GM12872 (cell line): ENCODE data around the gene SIRT3.

Source experiments
- TF ChIP-seq, protein P1 (sequence below): IDR thresholded peaks from 3 replicates; pipeline ENCODE4 v1.5.1; 2011; ENCODE audit warnings: low read depth, mild to moderate bottlenecking, low read length, moderate library complexity; ENCODE audit not compliant: insufficient read depth

Gene SIRT3

DNA sequence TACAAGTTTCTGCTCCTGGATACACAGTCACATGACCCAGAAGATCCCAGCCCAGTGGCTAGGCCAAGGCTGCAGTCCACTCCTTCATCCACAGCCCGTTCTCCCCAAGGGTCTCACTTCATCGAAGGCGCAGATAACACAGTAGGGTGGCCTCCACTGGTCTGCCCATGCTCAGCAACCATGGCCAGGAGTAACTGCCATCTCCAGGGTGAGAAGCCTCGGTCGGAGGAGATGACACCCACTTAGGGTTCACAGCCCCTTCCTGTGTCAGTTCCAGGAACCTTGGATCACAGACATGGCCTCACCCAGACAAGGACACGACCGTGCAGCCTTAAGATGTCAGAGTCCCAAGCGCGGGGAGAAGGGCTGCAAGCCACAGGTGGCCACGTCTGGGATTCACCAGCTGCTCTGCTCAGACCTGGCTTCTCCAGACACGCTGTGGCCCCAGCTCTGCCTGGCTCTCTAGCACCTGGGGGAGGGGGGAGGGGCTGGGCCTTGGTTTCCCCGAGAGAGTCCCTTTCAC lies 31.5 kb downstream of the SIRT3 start:
- TF ChIP-seq, protein P1, sequence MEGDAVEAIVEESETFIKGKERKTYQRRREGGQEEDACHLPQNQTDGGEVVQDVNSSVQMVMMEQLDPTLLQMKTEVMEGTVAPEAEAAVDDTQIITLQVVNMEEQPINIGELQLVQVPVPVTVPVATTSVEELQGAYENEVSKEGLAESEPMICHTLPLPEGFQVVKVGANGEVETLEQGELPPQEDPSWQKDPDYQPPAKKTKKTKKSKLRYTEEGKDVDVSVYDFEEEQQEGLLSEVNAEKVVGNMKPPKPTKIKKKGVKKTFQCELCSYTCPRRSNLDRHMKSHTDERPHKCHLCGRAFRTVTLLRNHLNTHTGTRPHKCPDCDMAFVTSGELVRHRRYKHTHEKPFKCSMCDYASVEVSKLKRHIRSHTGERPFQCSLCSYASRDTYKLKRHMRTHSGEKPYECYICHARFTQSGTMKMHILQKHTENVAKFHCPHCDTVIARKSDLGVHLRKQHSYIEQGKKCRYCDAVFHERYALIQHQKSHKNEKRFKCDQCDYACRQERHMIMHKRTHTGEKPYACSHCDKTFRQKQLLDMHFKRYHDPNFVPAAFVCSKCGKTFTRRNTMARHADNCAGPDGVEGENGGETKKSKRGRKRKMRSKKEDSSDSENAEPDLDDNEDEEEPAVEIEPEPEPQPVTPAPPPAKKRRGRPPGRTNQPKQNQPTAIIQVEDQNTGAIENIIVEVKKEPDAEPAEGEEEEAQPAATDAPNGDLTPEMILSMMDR, result no peak

- TF ChIP-seq, protein P1, result no peak
Measured at GRCh38 chr11:203945-204586, 32.1 kb downstream of the SIRT3 start.

DNA sequence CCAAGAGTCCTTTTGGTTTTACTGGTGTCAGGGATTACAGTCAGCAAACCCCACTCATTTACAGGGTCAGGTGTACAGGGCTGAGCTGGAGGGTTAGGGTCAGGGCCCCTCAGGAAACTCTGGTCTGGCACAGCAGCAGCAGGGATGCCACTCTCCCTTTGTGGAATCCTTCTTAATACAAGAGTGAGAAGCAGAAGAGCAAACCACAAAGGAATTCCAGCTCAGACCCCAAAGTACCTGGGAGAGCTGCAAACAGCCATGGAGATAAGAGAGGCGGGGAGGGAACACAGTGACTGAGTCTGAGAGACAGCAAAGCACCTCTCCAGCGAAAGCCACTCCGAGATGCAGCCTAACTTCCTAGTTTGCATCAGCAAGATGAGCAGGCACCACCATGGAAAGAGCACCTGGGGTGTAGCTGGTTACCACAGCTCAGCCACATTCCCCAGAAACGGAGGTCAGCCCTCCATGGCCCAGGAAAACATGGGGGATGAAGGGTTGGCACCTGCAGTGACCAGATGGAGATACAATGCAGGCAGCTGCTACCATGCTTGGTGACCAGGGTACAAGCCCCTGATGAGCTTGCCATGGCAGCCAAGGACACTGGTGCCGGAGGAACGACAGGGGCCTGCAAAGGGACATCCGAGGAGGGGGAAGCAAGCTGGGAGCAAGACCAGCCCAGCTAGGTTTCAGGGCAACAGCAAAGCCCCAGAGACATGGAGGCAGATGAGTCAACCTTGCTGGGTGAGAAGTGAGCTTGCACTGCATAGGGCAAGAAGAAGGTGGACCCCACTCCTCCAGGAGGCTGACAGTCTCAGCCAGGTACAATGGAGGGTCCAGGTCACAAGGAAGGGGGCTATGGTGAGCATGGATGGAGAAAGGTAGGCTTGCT lies 32.8 kb downstream of the SIRT3 start:
- TF ChIP-seq, protein P1, result no peak

DNA sequence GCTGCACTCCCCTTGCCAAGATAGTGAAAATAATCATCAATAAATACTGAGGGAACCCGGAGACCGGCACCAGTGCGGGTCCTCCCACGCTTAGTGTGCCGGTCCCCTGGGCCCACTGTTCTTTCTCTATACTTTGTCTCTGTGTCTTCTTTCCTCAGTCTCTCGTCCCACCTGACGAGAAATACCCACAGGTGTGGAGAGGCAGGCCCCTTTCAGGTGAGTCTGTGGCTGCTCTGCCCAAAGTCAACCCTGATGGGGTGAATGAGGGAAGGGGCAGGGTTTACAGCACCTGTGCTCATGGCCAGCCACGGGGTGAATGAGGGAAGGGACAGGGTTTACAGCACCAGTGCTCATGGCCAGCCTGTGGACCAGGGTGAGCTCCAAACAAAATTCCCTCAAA lies 33.7 kb downstream of the SIRT3 start:
- TF ChIP-seq, protein P1, result no peak

DNA sequence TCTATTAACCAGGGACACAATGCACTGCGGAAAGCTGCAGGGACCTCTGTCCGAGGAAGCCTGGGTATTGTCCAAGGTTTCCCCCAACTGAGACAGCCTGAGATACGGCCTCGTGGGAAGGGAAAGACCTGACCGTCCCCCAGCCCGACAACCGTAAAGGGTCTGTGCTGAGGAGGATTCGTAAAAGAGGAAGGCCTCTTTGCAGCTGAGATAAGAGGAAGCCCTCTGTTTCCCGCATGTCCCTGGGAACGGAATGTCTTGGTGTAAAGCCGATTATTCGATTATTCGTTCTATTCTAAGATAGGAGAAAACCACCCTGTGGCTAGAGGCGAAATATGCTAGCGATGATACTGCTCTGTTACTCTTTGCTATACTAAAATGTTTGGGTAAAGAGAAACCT lies 34.2 kb downstream of the SIRT3 start:
- TF ChIP-seq, protein P1, result no peak

DNA sequence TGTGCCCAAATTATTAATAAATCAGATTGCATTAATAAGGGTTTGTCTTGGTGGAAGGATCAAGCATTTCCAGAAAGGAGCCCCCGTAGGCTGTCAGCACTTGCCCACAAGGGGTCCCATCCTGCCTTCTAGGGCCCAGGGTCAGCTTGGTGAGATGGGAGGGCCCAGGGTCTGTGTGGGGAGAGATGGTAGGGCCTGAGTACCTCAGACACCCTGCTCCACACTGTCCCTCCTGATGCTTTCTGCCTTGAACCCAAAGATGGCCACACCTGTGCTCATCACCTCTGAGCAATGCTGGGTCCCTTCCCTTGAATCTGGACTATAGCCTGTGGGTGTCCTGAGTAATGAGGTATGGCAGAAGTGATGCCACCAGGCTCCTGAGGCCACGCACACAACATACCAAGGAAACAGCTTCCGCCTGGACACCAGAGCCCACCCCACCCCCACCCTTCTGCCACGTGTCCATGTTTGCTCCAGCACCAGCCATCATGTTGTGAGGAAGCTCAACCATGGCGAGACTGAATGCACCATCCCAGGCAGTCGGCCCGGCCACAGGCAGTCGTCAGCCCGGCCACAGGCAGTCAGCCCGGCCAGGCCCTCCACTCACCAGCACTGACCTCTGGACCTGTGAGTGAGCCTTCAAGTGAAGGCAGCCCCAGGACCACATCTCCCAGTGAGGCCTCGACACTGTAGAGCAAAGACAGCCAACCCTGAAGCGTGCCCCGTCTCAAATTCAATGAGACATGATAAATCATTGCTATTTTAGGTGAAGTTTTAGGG lies 35.7 kb downstream of the SIRT3 start:
- TF ChIP-seq, protein P1, result no peak

DNA sequence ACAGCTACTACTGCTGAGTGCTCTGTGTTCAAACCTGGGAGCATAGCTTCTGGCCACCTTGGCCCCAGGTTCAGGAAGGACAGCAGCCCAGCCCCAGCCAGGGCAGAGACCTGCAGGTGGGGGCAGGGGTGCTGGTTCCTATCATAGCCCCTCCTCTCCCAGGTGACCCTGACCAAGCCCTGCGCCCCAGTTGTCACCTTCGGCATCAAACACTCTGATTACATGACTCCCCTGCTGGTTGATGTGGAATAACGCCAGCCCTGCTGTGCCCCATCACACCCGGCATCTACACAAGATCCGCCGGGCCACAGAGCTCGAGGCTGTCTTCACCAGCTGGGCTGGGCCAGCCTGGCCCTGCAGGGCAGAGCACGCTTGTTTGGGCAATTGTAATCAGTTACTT lies 36.4 kb downstream of the SIRT3 start:
- TF ChIP-seq, protein P1, result no peak
